ENCODE results near the gene NEK1. TPM values are rescaled to one million over a fixed set of nuclear protein-coding genes. Genes with fewer than 3 reads are reported as not detected.
A peak's percentile ranks its signal among the peaks of the same experiment; 100 is the strongest.
"Not testable (repeated sequence)": the region's sequence is repeated elsewhere in the genome, so short reads cannot be mapped to it uniquely, and the experiment has no call there.

NEK1 gene
- total RNA-seq, 4 donors from 2014 or later = 66.9 to 100 (median 90.5) TPM

- WGBS, 2 donors = 37 to 39% methylated on average over 2 of the region's 2 CpGs
- no peaks in the 10 kb centered on the region for H3K9me3 ChIP-seq
- H3K4me1 ChIP-seq = peaks cover 0 to 21% (median 3%) of the 10 kb centered on the region in 4 donors
- no peaks in the 10 kb centered on the region for H3K27me3 ChIP-seq
- TF ChIP-seq CTCF (IDR thresholded peaks at IDR 0.05) (peak; percentile 57 to 70 (median 64)), POLR2A (IDR thresholded peaks at IDR 0.05) (no peak), EP300 (IDR thresholded peaks at IDR 0.05) (no peak)
- peaks cover 0 to 11% (median 0%) of the 10 kb centered on the region in 3 donors for H3K36me3 ChIP-seq
- no peak overlapping the region for H3K4me3 ChIP-seq
- H3K27ac ChIP-seq = peak overlapping the region in 3 of 4 donors; percentile 26 to 67 (median 29)
- DNase-seq (ENCODE audit: low spot score in 2 of 2) = peak in 1 of 2 donors; percentile 75
Measured at GRCh38 chr4:169566021-169566818, 46.2 kb downstream of the NEK1 start.

DNA sequence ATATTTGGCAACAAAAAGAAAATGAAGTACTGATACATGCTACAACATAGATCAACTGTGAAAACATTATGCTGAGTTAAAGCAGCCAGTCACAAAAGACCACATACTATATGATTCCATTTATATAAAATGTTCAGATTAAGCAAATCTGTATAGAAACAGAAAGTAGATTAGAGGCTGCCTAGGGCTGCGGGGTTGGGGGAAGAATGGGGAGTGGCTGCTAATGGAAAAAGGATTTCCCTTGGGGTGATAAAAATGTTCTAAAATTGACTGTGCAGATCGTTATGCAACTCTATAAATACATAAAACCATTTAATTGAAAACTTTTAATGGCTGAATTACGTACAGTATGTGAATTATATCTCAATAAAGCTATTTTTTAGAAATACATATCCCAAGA lies 46.8 kb downstream of the NEK1 start:
- DNase-seq (ENCODE audit: low spot score in 2 of 2) = no peak

DNA sequence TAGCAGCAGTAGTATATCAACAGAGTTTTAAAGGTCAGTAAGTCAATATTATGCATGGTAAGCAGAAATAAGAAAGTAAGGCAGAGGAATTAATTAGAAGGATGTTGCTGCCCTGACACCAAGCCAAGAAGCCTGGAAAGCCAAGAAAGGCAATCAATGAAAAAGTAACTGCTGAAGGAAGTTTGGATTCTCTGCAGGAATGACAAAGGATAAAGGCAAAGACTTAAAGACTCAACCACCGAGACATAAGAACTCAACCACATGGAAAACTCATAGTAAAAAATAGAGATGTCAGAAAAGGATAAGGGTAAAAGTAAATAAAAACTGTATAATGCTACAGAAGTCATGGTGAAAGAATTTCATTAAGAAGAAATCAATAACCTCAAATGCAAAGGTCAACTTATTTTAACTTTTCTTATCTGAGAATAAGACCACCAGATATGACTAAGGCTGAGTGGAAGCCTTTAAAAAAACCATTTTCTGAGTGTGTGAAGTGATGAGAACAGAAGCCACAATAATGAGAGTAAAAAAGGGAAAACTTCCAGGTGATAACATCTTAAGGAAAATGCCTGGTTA lies 55.2 kb downstream of the NEK1 start:
- TF ChIP-seq EP300 (IDR thresholded peaks at IDR 0.05) (no peak), POLR2A (IDR thresholded peaks at IDR 0.05) (no peak), CTCF (IDR thresholded peaks at IDR 0.05) (no peak)
- DNase-seq (ENCODE audit: low spot score in 2 of 2) = no peak
- H3K9me3 ChIP-seq = peaks cover 0 to 4% (median 2%) of the 10 kb centered on the region in 4 donors
- no peak overlapping the region for H3K27ac ChIP-seq
- H3K27me3 ChIP-seq = no peaks in the 10 kb centered on the region
- WGBS, 2 donors = 57 to 62% methylated on average over 1 of the region's 1 CpG
- H3K4me1 ChIP-seq = peaks cover 0 to 10% (median 0%) of the 10 kb centered on the region in 4 donors
- no peak overlapping the region for H3K4me3 ChIP-seq
- peaks cover 0 to 62% (median 0%) of the 10 kb centered on the region in 3 donors for H3K36me3 ChIP-seq

More for the DNA sequence above, 46.8 kb downstream of the NEK1 start:
- TF ChIP-seq EP300 (IDR thresholded peaks at IDR 0.05) (no peak), POLR2A (IDR thresholded peaks at IDR 0.05) (no peak), CTCF (IDR thresholded peaks at IDR 0.05) (no peak)
- no peaks in the 10 kb centered on the region for H3K27me3 ChIP-seq
- H3K4me3 ChIP-seq = no peak overlapping the region
- H3K4me1 ChIP-seq = peaks cover 0 to 21% (median 3%) of the 10 kb centered on the region in 4 donors
- peaks cover 0 to 12% (median 0%) of the 10 kb centered on the region in 3 donors for H3K36me3 ChIP-seq
- 36% methylated on average over 3 of the region's 3 CpGs for WGBS, 2 donors
- no peaks in the 10 kb centered on the region for H3K9me3 ChIP-seq
- peak overlapping the region in 2 of 4 donors; percentile 21 to 67 for H3K27ac ChIP-seq

DNA sequence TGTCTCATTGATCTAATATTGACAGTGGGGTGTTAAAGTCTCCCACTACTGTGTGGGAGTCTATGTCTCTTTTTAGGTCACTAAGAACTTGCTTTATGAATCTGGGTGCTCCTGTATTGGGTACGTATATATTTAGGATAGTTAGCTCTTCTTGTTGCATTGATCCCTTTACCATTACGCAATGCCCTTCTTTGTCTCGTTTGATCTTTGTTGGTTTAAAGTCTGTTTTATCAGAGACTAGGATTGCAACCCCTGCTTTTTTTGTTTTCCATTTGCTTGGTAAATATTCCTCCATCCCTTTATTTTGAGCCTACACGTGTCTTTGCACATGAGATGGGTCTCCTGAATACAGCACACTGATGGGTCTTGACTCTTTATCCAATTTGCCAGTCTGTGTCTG lies 65.8 kb downstream of the NEK1 start:
- peaks cover 0 to 36% (median 9%) of the 10 kb centered on the region in 4 donors for H3K9me3 ChIP-seq
- H3K4me3 ChIP-seq; H3K27me3 ChIP-seq; H3K27ac ChIP-seq; H3K4me1 ChIP-seq; DNase-seq (ENCODE audit: low spot score in 2 of 2): not testable (repeated sequence)
- peaks cover 0 to 38% (median 0%) of the 10 kb centered on the region in 3 donors for H3K36me3 ChIP-seq
- 93 to 97% methylated on average over 4 of the region's 4 CpGs for WGBS, 2 donors

- DNase-seq (ENCODE audit: low spot score in 2 of 2) = no peak
- TF ChIP-seq POLR2A (IDR thresholded peaks at IDR 0.05) = no peak
- TF ChIP-seq EP300 (IDR thresholded peaks at IDR 0.05) = no peak
- no peak for TF ChIP-seq CTCF (IDR thresholded peaks at IDR 0.05)
- H3K4me1 ChIP-seq = no peaks in the 10 kb centered on the region
- H3K4me3 ChIP-seq = no peak overlapping the region
- H3K27ac ChIP-seq = peak overlapping the region in 1 of 4 donors; percentile 26
- H3K9me3 ChIP-seq = peaks cover 0 to 23% (median 9%) of the 10 kb centered on the region in 4 donors
- peaks cover 0 to 34% (median 0%) of the 10 kb centered on the region in 3 donors for H3K36me3 ChIP-seq
- no peaks in the 10 kb centered on the region for H3K27me3 ChIP-seq
Measured at GRCh38 chr4:169540774-169541173, 71.6 kb downstream of the NEK1 start.
